Ascending aorta (tissue), 2 donors: ENCODE results near the gene MAP4K5. TPM values are rescaled to one million over a fixed set of nuclear protein-coding genes. Genes with fewer than 3 reads are reported as not detected.
"Not testable (repeated sequence)": the region's sequence is repeated elsewhere in the genome, so short reads cannot be mapped to it uniquely, and the experiment has no call there.

Experiments used
- DNase-seq, 2 donors: peaks; one replicate each; pipeline ENCODE4 v3.0.0-alpha.2; 2019; ENCODE audit warnings: low spot score in 2 of 2
- H3K27ac ChIP-seq, 2 donors: fragments of 200-600 bp; sonication (generic); one replicate each; pipeline ENCODE4 v1.5.1; 2016 to 2017; ENCODE audit warnings: mild to moderate bottlenecking in 1 of 2
- H3K27me3 ChIP-seq: fragments of 200-600 bp; sonication (generic); one replicate; pipeline ENCODE4 v1.5.1; 2017
- H3K36me3 ChIP-seq, 2 donors: fragments of 200-600 bp; sonication (generic); one replicate each; pipeline ENCODE4 v1.5.1; 2016
- H3K4me1 ChIP-seq, 2 donors: fragments of 200-600 bp; sonication (generic); one replicate each; pipeline ENCODE4 v1.5.1; 2016 to 2017; ENCODE audit warnings: mild to moderate bottlenecking in 1 of 2
- H3K4me3 ChIP-seq, 2 donors: fragments of 200-600 bp; sonication (generic); one replicate each; pipeline ENCODE4 v1.5.1; 2016 to 2017; ENCODE audit warnings: mild to moderate bottlenecking in 1 of 2
- H3K9me3 ChIP-seq, 2 donors: fragments of 200-600 bp; sonication (generic); one replicate each; pipeline ENCODE4 v1.5.1; 2016
- CTCF ChIP-seq, 3 experiments: fragments of 200-600 bp in 2 of 3; fragments of 450-650 bp in 1 of 3; sonication (generic) in 2 of 3; IDR thresholded peaks; one replicate each; pipeline ENCODE4 v1.5.1; 2016 to 2019; ENCODE audit warnings: antibody characterized with exemption in 3 of 3, mild to moderate bottlenecking in 1 of 3, moderate library complexity in 1 of 3
- intact Hi-C: fragments of 100-400 bp; cut with DNase I; formaldehyde crosslinking; loops from one replicate; pipeline ENCODE4 v1.15.1; 2023
- total RNA-seq: library from RNA; depleted of rRNA; stranded (reverse); fragments of >200 nt; gene quantifications from one replicate; pipeline ENCODE4 v1.1.0, GENCODE V29; 2016

Gene MAP4K5
- total RNA-seq, 1 donor from 2014 or later = 249 TPM

GRCh38 chr14:50512463-50512862 lies 19.9 kb downstream of the MAP4K5 start:
- intact Hi-C loops = no loop called here
- Histone ChIP-seq H3K4me1 (peaks cover 0 to 3% of the 10 kb centered on the region in 2 donors), H3K27ac (no peak overlapping the region), H3K4me3 (no peak overlapping the region), H3K27me3 (no peaks in the 10 kb centered on the region), H3K36me3 (no peaks in the 10 kb centered on the region), H3K9me3 (no peaks in the 10 kb centered on the region)
- no peak for TF ChIP-seq CTCF (IDR thresholded peaks at IDR 0.05)
- DNase-seq = no peak

- H3K4me3 ChIP-seq = no peak overlapping the region
- H3K9me3 ChIP-seq = no peaks in the 10 kb centered on the region
- no peak overlapping the region for H3K27ac ChIP-seq
- no peak for DNase-seq
- no peak for TF ChIP-seq CTCF (IDR thresholded peaks at IDR 0.05)
- peaks cover 0 to 3% of the 10 kb centered on the region in 2 donors for H3K4me1 ChIP-seq
- H3K36me3 ChIP-seq = no peaks in the 10 kb centered on the region
- H3K27me3 ChIP-seq = no peaks in the 10 kb centered on the region
- intact Hi-C loops = no loop called here
Measured at GRCh38 chr14:50510157-50510556, 22.2 kb downstream of the MAP4K5 start.

- DNase-seq, H3K27me3 ChIP-seq, H3K27ac ChIP-seq, intact Hi-C loops, H3K9me3 ChIP-seq, H3K4me1 ChIP-seq, H3K36me3 ChIP-seq, H3K4me3 ChIP-seq: not testable (repeated sequence)
Measured at GRCh38 chr14:50507078-50507477, 25.3 kb downstream of the MAP4K5 start.

GRCh38 chr14:50501642-50502041 lies 30.7 kb downstream of the MAP4K5 start:
- H3K4me1 ChIP-seq = no peaks in the 10 kb centered on the region
- peaks cover 0 to 5% of the 10 kb centered on the region in 2 donors for H3K36me3 ChIP-seq
- intact Hi-C loops = no loop called here
- H3K27ac ChIP-seq = no peak overlapping the region
- H3K27me3 ChIP-seq = no peaks in the 10 kb centered on the region
- no peak for TF ChIP-seq CTCF (IDR thresholded peaks at IDR 0.05)
- no peak overlapping the region for H3K4me3 ChIP-seq
- no peaks in the 10 kb centered on the region for H3K9me3 ChIP-seq
- no peak for DNase-seq

GRCh38 chr14:50497351-50497750 lies 35.0 kb downstream of the MAP4K5 start:
- no peak for TF ChIP-seq CTCF (IDR thresholded peaks at IDR 0.05)
- intact Hi-C loops = no loop called here
- H3K9me3 ChIP-seq = no peaks in the 10 kb centered on the region
- no peak overlapping the region for H3K27ac ChIP-seq
- no peaks in the 10 kb centered on the region for H3K36me3 ChIP-seq
- H3K4me1 ChIP-seq = no peaks in the 10 kb centered on the region
- no peak overlapping the region for H3K4me3 ChIP-seq
- DNase-seq = no peak
- no peaks in the 10 kb centered on the region for H3K27me3 ChIP-seq

- H3K4me3 ChIP-seq = no peak overlapping the region
- intact Hi-C loops = no loop called here
- no peak for DNase-seq
- H3K27ac ChIP-seq = no peak overlapping the region
- TF ChIP-seq CTCF (IDR thresholded peaks at IDR 0.05) = no peak
- H3K36me3 ChIP-seq = peaks cover 0 to 4% of the 10 kb centered on the region in 2 donors
- H3K9me3 ChIP-seq = no peaks in the 10 kb centered on the region
- no peaks in the 10 kb centered on the region for H3K4me1 ChIP-seq
- no peaks in the 10 kb centered on the region for H3K27me3 ChIP-seq
Measured at GRCh38 chr14:50489851-50490250, 42.5 kb downstream of the MAP4K5 start.
